ENCODE results near the gene MAN1B1.

Gene MAN1B1

DNA sequence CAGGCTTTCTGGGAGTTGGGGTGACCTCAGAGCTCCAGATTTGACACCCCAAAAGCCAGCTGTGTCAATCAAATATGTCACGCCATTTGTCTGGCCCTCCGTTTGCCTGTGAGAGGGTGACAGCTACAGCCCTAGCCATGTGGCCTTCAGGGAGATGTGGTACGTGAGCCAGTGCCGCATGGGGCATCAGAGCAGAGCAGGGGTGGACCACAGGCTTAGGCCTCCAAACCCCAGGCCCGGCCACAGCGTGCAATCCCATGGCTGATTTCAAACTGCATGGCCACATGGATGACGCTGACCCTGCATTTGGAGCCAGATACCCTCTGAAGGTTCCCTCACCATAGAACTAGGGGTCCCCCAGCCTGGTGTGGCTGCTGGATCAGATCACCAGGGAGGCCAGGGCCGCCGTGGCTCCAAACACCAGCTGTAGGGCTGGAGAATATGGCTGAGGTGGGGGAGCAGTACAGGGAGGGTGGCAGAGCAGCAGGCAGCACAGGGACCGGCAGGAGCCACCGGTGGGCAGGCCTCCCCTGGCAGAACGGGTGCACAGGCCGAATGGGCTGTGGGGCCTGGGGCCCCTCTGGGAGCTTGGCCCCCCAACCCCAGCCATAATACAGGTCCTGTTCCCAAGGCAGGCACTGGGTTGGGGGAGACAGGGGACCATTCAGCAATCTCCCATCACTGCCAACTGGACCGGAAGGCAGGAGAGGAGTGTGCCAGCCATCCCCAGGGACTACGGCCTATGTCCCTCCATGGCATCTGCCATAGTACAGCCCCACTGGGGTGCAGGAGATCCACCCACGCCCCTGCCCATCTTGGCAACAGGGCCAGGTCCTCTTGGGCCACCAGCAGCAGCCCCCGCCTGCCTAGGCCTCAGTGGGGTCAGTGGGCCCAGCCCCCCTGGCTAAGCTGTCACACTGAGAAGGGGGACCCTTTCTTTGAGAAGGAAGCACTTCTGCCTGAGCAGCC, 18.0 kb upstream of the MAN1B1 start:
- no peak for DNase-seq (ENCODE audit: low read depth in 2 of 2)

DNA sequence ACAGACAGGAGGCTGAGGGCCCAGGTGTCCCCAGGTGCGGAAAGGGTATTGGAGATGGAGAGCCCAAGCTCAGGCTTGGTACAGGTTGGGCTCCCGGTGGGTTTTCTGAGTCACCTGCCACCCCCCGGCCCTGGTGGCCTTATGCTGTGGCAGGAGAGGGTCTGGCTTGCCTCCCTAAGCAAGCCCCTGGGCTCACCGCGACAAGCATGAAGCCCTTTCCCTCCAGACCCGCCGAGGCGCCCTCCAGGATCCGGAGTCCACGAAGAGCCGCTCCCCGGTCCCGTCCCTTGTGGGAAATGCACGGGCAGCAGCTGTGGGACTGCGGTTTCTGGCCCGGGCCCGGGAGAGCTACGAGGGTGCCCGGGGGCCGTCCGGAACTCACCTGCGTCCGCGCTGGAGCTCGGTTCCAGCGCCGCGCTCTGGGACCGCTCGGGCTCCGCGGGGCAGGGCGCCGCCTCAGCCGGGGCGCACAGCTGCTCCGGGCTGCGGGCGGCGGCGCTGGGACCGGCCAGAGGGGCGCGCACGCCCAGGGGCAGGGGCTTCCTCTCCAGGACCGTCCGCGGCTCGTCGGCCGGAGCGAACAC, 17.2 kb upstream of the MAN1B1 start:
- DNase-seq (ENCODE audit: low read depth in 2 of 2), result no peak

DNA sequence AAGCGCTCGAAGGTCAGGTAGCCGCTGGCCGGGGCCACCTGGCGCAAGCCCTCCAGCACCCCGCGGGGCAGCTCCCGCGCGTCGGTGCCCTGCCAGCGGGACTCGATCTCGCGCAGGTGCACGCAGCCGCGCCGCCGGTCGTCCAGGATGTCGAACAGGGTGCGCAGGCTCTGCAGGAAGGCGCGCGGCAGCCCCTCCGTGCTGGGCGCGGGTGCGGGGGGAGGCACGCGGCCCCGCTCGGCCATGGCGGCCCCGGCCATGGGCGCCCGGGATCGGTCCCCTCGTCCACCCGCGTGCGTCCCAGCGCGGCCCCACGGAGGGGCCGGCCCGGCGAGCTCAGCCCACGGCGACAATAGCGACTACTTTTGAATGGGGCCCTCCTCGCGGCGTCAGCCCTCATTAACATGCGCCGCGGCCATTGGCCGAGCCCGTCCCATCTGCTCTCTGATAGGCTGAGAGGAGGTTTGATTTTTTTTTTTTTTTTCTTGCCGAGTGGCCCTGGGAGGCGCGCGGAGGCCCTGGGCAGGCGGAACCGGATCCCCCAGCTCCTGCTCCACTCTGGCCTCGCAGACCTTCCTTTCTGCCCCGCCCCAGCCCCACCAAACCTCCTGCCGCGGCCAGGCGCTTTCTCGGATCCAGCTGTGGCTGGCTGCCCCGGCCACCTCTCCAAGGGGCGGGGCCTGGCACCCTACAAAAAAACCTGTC, 16.4 kb upstream of the MAN1B1 start, which contains the start of gene SAPCD2:
TSS of gene SAPCD2 (minus strand) at position 357 of the 705 bp plus-strand sequence. CDS start at position 260, 97 bp downstream.
- DNase-seq (ENCODE audit: low read depth in 2 of 2), result peak; percentile 55 to 64

DNA sequence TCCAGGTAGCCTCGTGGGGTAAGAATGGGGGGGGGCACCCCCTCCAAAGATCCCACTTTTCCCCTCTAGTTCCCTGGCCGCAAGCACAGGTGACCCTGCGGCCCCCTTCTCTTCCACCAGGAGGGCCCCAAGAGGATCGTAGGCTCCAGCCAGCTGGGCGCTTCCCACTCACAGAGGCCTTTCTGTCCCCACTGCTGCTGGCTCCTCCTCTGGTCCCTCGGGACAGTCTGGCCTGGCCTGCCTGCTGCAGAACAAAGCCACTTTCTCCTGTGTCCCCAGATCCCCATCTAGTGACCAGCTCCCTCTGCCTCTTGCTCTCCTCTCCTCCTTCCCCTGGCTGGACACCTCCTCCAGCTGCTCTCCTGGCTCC, 15.9 kb upstream of the MAN1B1 start:
- no peak for DNase-seq (ENCODE audit: low read depth in 2 of 2)

DNA sequence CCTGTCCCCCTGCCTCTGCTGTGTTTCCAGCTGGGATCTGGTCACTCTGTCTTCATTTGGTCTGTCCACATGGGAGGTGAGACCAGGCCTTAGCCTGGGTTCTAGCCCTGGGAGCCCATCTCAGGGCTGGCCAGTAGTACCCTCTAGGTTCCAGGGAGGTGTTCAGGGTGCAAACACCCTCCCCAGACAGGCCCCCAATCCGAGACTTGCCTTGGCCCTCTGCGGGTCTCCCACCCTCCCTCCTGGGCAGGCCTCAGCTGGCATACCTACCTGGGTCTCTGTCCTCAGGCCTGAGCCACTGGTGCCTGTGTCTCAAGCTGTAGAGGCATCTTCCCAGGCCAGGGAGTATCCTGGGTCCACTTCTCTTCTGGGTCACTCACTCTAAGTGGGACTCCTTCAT, 15.5 kb upstream of the MAN1B1 start:
- no peak for DNase-seq (ENCODE audit: low read depth in 2 of 2)

DNA sequence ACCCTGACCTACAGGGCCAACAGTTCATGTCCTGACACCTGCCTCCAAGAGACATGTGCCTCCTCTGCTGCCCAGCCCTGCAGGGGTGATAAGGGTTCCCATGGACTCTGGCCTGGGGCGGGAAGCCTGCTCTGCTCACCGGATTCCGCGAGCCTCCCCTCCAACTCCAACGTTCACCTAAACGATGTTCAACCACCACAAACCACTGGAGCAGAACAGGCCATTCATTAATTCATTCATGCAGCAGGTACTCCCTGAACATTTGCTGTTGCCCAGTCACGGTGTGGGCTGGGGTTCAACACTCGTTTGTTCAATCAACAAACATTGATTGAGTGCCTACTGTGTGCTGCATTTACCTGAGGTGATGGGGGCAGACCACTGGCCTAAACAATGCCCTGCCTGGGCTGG, 12.8 kb upstream of the MAN1B1 start:
- DNase-seq (ENCODE audit: low read depth in 2 of 2), result no peak

DNA sequence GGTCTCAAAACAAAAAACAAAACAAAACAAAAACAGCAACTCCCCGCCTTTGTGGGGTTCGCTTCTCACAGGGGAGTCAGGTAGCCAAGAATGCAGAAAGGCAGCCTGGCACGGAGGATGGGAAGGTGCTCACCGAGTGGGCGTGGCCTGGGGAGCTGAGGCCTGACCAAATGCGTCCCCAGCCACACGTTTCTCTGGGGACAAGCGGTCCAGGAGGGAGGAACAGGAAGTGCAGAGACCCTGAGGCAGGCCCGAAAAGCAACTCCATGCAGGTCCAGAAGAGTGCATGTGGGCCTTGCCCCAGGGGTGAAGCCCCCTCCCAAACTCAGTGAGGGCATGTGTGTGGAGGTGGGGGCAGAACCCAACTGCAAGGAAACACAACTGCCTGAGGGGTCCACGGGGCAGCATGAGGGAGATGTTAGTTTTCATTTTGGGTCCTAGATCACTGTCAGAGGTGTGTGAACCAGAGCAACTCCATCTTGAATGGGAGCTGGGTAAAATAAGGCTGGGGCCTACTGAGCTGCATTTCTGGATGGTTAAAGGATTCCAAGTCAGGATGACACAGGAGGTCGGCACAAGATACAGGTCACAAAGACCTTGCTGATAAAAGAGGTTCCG, 12.0 kb upstream of the MAN1B1 start:
- no peak for DNase-seq (ENCODE audit: low read depth in 2 of 2)

DNA sequence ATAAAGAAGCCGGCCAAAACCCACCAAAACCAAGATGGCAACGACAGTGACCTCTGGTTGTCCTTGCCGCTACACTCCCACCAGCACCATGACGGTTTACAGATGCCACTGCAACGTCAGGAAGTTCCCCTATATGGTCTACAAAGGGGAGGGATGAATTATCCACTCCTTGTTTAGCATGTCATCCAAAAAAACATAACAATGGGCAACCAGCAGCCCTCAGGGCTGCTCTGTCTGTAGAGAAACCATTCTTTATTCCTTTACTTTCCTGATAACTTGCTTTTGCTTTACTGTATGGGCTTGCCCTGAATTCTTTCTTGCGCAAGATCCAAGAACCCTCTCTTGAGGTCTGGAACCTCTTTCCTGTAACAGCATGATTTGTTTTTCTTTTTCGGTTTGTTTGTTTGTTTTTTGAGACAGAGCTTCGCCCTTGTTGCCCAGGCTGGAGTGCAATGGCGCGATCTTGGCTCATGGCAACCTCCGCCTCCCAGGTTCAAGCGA, 11.5 kb upstream of the MAN1B1 start:
- no peak for DNase-seq (ENCODE audit: low read depth in 2 of 2)

DNA sequence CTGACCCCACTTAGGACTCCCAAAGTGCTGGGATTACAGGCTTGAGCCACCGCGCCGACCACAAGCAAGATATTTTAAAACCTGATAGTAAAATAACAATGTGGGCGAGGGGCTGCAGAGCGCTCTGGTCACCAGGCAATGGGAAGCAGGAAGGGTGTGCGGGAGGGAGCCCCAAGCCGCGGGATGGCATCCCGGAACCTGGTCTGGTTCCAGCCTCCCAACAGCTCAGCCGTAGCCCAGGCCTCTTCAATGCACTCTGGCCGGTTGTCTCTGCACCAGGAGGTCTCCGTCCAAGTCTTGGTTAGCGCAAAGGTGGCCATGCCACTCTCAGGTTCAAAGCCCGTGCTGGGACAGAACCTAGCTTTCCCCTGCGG, 10.2 kb upstream of the MAN1B1 start:
- no peak for DNase-seq (ENCODE audit: low read depth in 2 of 2)

DNA sequence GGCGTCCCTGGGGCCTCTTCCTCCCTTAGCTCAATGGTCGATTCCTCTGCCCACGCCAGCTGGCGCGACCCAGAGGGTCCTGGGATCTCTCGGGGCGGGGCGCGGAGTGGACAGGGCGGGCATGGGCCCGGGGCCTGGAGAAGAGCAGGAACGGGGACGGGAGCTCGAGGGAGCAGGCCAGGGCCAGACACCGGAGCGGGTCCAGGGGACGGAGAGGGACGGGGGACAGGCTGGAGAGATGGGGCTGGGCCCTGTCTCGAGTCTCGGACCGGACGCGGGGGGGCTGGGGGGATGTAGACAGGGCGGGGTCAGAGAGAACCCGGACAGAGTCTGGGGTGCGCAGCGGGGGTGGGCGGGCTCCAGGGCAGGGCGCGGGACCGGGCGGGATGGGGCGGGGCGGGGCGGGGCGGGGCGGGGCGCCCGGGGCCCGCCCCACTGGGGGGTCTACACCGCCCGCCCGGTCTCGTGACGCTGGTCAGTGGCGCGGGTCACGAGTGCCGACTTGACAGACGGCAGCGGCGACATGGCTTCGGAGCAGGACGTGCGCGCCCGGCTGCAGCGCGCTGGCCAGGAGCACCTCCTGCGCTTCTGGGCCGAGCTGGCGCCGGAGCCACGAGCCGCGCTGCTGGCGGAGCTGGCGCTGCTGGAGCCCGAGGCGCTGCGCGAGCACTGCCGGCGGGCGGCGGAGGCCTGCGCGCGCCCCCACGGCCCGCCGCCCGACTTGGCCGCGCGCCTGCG, 9.6 kb upstream of the MAN1B1 start, which contains the start of gene UAP1L1:
TSS of gene UAP1L1 (plus strand) at position 508 of the 738 bp plus-strand sequence. CDS start at position 524, 16 bp downstream.
- DNase-seq (ENCODE audit: low read depth in 2 of 2), result no peak

DNA sequence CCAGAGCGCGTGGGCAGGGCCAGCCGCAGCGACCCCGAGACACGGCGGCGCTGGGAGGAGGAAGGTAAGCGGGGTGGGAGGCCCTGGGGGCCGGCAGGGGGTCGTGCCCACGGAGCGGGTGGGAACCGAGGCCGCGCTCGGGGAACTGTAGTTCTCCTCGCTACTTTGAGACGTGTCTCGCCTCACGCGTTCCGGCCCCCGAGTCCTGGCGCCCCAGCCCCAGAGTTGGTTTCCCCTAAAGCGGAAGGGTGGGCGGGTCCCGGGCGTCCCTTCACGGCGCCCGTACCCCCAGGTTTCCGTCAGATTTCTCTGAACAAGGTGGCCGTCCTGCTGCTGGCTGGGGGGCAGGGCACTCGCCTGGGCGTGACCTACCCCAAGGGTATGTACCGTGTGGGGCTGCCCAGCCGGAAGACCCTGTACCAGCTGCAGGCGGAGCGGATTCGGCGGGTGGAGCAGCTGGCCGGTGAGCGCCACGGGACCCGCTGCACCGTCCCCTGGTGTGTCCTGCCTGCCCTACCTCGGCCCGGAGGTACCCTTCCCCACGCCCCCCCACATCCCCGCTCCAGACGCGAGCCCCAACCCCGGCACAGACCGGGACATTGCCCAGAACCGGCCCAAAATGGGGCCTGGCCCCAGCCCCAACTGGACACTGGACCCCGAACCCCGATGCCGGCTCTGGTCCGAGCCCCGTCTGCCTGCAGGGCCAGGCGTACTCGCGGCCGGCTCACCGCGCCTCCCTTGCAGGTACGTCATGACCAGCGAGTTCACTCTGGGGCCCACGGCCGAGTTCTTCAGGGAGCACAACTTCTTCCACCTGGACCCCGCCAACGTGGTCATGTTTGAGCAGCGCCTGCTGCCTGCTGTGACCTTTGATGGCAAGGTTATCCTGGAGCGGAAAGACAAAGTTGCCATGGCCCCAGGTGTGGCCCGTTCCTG, 8.8 kb upstream of the MAN1B1 start:
- DNase-seq (ENCODE audit: low read depth in 2 of 2), result no peak

DNA sequence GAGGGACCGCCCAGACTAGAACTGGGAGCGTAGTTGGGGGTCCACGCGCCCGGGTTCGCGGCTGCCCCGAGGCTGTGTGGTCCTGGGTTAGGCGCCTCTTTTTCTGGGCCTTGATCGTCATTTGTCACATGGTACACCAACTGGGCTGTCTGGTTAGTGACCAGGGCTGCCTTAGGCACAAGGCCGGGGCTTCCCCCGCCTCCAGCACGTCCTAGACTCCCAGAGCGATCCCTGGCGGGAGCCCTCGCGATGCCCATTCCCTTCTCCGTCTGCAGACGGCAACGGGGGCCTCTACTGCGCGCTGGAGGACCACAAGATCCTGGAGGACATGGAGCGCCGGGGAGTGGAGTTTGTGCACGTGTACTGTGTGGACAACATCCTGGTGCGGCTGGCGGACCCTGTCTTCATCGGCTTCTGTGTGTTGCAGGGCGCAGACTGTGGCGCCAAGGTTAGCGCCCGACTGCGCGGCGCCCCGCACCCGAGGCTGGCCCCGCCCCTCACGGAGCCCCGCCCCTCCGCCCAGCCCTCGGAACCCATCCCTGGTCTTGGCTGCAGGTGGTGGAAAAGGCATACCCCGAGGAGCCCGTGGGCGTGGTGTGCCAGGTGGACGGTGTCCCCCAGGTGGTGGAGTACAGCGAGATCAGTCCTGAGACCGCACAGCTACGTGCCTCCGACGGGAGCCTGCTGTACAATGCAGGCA, 7.9 kb upstream of the MAN1B1 start:
- DNase-seq (ENCODE audit: low read depth in 2 of 2), result no peak

DNA sequence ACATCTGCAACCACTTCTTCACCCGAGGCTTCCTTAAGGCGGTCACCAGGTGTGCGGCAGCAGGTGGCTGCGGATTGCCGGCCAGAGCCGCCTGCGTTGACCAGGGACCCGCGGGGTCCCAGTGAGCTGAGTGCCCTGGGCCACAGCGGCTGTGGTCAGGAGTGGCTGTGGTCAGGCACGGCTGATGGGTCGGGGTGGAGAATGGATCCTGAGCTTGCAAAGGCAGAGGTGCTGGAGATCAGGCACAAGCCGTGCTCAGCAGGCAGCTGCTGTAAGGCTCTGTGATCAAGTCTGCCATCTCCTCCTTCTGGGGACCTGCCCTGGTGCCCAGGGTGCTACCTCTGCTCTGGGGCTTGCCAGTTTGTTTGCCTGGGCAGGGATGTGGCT, 7.4 kb upstream of the MAN1B1 start:
- no peak for DNase-seq (ENCODE audit: low read depth in 2 of 2)

DNA sequence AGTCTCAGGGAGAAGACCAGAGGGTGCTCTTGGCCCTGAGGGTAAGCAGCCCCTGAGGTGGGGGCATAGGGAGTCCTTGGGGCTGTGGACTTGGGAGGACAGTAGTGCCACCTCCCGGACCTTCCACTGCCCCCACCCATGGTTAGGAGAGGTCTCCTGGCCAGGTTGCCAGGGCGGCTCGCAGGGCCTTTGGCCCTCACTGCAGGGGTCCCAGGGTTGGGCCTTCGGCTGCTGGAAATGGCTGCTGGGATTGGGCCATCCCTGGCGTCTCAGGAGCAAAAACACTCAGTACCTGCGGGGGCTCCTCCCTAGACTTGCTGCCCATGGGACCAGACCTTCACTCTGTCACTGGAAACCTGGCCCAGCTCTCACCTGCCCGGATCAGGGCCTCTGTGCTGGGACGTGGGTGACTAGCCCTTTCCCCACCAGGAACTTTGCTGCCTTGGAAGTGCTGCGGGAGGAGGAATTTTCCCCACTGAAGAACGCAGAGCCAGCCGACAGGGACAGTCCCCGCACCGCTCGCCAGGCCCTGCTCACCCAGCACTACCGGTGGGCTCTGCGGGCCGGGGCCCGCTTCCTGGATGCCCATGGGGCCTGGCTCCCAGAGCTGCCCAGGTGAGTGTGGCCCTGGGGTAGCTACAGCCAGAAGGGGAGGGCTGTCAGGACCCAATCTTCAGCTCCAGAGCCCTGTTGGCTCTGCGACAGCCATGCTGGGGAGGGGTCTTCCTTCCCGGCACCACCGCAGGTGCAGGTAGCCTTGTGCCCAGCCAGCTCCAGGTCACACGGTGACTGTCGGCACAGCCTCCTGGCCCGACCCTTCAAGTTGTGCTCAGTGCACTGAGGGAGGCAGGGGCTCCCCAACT, 6.3 kb upstream of the MAN1B1 start:
- DNase-seq (ENCODE audit: low read depth in 2 of 2), result no peak

DNA sequence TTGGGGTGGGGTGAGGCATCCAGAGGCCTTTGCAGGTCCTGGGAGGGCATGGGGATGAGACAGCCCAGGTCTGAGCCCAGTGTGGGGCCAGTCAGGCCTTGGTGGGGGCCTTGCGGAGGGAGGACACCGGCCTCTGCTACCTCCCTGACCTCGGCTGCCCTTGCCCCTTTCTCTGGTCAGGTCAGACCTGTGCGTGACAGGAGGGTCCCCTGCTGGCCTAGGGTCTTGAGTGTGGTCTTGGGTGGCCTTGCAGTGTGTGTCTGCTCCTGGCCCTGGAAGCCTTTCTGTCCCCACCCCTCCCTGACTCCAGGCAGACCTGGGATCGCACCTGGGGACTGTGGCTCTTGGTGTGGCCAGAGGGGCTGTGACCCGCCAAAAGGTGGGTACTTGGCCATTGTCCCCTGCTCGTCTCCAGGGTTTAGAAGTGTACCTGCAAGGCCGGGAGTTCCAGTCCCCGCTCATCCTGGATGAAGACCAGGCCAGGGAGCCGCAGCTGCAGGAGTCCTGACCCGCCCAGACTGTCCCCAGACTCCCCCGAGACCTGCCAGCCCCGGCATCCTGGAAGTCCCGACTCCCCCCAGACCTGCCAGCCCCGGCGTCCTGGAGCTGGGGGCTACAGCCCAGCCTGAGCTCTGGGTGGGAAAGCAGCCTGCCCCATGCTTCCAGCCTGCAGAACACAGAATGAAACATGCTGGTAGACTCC, 4.4 kb upstream of the MAN1B1 start:
- DNase-seq (ENCODE audit: low read depth in 2 of 2), result no peak

DNA sequence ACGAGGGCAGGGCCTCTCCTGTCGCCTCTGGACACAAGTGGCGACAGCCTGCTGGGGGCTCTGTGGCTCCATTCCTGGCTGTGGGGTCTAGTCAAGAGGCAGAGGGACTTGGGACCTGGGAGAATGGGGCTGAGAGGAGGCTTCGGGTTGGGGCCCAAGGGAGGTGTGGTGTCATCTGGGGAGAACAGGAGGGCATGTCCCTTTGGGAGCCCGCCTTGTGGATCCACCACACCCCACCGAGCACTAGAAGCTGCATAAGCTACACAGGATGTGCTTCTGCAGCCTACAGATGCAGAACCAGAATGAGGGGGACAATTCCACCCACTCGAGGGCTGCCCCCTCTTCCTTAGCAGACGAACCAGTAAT, 3.9 kb upstream of the MAN1B1 start:
- DNase-seq (ENCODE audit: low read depth in 2 of 2), result no peak

DNA sequence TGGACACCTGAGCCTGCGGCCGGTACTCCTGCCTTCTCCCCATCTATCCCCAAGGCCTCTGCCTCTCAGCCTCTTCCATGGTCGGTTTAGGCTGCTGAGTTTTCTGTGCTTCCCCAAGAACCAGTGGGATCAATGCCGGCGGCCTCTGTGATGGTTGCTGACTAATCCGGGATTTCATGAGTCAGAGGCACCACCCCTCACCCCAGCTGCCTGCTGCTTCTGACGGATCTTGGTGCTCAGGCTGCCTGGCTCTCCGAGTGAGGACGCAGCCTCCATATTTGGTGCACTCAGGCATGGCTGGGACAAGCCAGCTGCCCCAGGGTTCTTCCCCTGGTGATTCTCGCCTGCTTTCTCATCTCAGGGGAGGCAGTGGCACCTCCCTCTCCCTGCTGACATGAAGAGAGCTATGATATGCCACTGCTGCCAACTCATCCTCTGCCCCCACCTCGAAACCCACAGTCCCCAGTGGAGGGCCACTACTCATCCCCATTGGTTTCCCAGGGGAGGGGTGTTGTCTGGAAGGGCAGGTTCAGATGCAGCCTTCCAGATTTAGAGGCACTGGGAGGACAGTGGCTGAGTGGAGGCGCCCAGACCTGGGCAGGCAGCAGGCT, 3.3 kb upstream of the MAN1B1 start:
- no peak for DNase-seq (ENCODE audit: low read depth in 2 of 2)

Data from stimulated activated CD4-positive, alpha-beta T cell treated with anti-CD3 and anti-CD28 coated beads, Interleukin-1b, Interleukin-23, amount 100 ng/mL, for 1 hour (primary cell).